GM12801 (cell line): ENCODE results near the gene PNPLA8.

Experiments used
- TF ChIP-seq, protein P1 (sequence below): IDR thresholded peaks from one replicate; pipeline ENCODE4 v1.5.1; 2011; ENCODE audit warnings: control low read depth; ENCODE audit not compliant: insufficient read length; ENCODE audit errors: extremely low read depth

Gene PNPLA8

DNA sequence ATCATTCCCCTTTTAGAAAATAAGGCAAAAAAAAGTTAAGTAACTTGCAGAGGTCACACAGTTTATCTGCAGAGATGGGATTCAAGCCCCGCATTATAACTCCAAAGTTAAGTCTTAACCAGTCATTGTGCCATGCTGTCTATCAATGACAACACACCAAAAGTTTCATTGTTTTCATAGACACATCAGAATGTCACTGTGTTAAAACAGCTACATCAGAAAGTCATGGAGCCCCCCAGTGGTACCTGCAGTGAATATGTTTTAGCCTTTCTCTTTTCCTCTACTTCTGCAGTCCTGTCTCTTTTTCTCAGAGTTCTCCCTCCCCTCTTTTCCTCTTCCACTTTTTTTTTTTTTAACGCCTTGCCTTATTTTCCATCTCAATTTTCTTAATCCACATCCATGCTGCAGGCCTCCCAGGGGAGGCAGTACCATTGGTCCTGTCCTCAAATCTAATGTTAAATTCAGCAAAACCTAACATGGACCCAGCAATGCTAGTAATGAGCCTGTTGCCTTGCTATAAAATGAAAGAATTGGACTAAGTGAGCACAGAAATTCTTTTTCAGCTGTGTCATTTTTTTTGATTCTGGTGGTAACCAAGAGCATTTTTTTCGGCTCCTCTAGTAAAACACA is 65.9 kb downstream of the PNPLA8 start:
- TF ChIP-seq, protein P1, sequence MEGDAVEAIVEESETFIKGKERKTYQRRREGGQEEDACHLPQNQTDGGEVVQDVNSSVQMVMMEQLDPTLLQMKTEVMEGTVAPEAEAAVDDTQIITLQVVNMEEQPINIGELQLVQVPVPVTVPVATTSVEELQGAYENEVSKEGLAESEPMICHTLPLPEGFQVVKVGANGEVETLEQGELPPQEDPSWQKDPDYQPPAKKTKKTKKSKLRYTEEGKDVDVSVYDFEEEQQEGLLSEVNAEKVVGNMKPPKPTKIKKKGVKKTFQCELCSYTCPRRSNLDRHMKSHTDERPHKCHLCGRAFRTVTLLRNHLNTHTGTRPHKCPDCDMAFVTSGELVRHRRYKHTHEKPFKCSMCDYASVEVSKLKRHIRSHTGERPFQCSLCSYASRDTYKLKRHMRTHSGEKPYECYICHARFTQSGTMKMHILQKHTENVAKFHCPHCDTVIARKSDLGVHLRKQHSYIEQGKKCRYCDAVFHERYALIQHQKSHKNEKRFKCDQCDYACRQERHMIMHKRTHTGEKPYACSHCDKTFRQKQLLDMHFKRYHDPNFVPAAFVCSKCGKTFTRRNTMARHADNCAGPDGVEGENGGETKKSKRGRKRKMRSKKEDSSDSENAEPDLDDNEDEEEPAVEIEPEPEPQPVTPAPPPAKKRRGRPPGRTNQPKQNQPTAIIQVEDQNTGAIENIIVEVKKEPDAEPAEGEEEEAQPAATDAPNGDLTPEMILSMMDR, result no peak

DNA sequence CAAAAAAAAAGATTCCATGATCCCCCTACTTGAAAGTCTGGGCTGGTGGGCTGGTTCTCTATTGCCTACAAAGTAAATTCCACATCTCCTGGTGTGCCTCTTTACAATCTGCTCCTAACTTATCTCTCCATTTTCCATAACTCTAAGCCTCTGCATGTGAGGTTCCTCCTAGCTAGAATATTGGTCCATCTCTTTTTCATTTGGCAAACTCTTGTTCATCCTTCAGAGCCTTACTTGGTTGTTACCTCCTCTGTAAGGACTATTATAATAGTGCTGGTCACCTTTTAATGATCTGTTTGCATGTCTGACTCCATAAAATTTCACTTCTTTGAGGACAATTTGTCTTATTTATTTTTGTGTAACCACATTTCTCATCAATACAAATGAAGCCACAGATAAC is 68.1 kb downstream of the PNPLA8 start:
- TF ChIP-seq, protein P1, result no peak

- TF ChIP-seq, protein P1, result no peak
Observed at GRCh38 chr7:108456845-108457540, 68.9 kb downstream of the PNPLA8 start.

DNA sequence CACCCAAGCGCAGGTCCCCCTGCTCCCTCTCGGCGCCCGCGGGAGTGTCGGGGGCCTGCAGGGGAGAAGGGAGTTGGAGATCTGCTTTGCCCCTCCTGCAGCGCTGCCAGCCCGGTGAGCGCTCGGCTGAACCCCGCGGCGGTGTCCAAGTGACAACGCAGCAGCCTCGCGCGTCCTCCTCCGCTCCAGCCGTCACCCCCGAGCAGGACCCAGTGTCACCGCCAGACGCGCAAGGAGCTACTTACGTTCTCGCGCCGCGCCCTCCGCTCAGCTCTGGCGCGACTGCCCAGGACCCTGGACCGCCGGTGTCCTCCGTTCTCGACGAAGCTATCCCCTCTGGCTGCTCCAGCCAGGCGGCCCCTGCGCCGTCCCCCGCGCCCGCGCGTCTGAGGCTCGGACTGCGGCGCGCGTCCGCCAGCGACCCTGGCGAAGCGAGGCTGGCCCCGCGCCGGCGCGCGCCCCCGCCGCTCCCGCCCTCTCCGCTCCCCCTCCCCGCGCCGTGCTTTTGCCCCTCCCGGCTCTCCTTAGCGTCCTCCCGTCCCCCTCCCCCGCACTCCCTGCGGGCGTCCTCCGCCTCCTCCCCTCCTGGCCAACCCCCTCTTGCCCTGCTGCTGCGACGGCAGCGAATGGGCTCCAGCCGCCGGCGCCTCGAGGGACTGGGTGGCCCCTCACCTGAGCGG is 69.8 kb downstream of the PNPLA8 start, which contains the start of gene NRCAM:
TSS of gene NRCAM (minus strand) at position 439 of the 680 bp plus-strand sequence. CDS start 216,372 bp downstream, outside the sequence.
- TF ChIP-seq, protein P1, result no peak

DNA sequence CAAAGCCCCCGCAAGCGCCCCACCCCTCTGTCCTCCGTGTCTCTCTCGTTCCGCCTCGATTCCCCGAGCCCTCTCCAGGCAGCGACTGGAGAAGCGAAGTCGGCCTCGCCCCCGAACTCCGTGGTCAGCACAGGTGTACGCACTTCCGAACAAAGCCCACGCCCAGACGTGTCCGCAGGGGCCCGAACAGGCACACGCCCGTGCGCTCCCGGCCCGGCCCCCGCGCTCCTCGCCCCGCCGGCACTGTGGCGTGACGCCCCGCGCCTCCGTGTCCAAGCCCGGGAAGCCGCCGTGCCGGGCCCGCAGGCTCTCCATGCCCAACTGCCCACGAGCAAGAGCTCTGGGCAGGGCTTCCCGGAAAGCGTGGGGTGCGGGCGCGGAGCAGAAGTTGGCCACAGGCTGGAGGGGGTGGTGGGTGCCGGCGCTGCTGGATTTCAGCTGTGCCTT is 70.4 kb downstream of the PNPLA8 start:
- TF ChIP-seq, protein P1, result no peak

DNA sequence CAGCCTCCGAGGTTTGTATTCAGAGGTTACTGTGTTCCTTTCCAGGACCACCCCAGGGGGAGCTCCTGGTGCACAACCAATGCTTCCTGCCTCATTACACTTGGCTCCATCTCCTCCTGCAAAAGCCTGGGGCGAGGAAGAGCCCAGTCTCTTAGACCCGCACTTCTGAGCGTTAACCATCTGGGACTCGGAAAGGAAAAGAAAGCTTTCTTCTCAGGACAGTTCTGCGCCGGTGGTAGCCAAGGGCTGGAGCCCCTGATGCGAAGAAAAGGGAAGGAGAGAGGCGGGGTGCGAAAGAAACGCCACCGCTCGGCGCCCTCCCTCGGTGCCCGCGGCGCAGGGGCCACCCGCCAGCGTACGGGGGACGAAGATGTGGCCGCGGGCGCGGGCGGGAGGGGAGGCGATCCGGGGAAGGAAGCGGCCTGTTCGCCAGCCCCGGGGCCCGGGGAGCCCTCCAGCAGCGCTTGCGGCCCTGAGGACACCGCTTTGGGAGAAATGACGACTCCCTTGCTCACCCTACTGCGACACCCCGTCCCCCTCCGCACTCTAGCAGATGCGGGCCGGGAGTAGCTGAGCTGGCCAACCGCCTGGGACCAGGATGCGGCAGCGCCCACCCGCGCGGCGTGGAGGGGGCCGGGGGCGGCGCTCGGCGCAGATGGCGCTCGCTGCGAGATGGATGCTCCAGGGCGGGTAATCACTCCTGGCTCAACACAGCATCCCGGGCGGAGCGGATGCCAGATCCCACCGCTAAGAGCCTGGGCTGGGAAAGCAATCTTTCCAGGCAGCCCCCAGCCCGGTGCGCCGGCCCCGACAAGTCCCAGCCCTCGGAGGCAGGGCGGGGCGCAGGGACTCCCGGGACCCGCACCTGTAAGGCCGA is 71.0 kb downstream of the PNPLA8 start:
- TF ChIP-seq, protein P1, result no peak
